Measurements from ENCODE around the gene MKRN2.
"Not testable (repeated sequence)": the region's sequence is repeated elsewhere in the genome, so short reads cannot be mapped to it uniquely, and the experiment has no call there.

Gene MKRN2

DNA sequence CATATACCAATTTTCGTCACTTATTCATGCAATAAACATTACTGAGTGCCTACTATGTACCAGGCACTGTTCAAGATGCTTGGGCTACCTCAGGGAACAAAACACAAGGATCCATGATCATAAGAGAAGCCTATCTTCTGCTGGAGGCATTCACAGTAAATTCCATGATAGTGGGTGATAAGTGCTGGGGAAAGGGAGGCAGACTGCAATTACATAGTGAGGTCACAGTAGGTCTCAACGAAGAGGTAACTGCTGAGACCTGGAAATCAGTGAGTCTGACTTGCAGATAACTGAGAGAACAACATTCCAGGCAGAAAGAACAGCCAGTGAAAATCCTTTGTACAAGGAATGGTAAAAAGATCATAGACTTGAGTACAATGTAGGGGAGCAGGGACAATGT, 73.4 kb downstream of the MKRN2 start:
- DNase-seq (ENCODE audit: low read depth in 2 of 2), result no peak

DNA sequence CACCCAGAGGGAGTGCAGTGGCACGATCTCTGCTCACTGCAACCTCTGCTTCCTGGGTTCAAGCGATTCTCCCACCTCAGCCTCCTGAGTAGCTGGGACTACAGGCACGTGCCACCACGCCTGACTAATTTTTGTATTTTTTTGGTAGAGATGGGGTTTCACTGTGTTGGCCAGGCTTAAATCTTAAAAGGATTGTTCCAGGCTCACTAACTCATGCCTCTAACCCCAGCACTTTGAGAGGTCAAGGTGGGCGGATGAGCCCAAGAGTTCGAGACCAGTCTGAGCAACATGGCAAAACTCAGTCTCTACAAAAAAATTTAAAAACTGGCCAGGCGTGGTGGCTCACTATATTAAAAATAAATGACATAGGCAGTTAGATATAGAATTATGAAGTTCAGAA, 74.0 kb downstream of the MKRN2 start:
- DNase-seq (ENCODE audit: low read depth in 2 of 2), result not testable (repeated sequence)

DNA sequence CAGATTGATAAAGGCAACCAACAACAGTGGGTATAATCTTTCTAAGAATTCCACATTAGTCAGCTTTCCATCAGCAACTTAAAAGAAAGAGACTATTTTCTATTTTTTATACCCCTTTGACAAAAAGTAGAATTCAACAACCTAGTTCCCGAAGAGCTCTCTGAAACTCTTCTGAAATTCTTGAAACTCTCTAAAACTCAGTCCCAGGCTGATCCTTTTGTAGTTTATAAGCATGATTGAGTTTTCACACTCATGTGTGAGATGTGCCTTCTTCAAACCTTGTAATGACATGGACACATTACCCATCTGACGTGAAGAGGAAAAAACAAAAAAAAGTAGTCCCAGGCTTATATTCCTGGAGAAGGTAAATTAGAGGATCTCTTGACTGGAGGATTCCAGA, 75.6 kb downstream of the MKRN2 start:
- no peak for DNase-seq (ENCODE audit: low read depth in 2 of 2)

DNA sequence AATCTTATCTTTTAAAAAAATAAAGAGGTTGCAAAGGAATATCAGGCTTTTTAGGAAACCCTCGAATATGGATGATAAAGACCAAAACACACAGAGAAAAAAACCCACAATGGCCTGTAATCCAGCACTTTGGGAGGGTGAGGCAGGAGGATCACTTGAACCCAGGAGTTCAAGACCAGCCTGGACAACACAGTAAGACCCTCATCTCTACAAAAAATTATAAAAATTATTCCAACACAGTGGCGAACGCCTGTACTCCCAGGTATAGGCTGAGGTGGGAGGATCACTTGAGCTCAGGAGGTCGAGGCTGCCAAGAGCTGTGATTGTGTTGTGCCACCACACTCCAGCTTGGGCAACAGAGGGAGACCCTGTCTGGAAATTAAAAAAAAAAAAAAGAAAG, 76.2 kb downstream of the MKRN2 start:
- no peak for DNase-seq (ENCODE audit: low read depth in 2 of 2)

Data from stimulated activated CD4-positive, alpha-beta T cell treated with anti-CD3 and anti-CD28 coated beads, Interleukin-1b, Interleukin-23, amount 100 ng/mL, for 4 hours (primary cell).